ENCODE measurements around the gene CCSAP. TPM values are rescaled to one million over a fixed set of nuclear protein-coding genes. Genes with fewer than 3 reads are reported as not detected.

CCSAP gene
- total and polyA plus RNA-seq, 2 experiments from 2014 or later = 2.7 to 12.0 TPM

GRCh38 chr1:229298887-229299503 is 43.9 kb downstream of the CCSAP start:
- Histone ChIP-seq H3K36me3 (replicated peaks; ENCODE audit: insufficient read depth, low read depth) (no peaks in the 10 kb centered on the region), H3K79me2 (no peaks in the 10 kb centered on the region), H3K4me3 (no peak overlapping the region), H3K4me2 (no peak overlapping the region), H4K20me1 (ENCODE audit: insufficient read depth, poor library complexity, severe bottlenecking) (no peaks in the 10 kb centered on the region), H3K4me1 (ENCODE audit: insufficient read depth) (peaks cover 13% of the 10 kb centered on the region), H3K9me3 (ENCODE audit: low read depth) (no peaks in the 10 kb centered on the region), H3K9me2 (replicated peaks; ENCODE audit: insufficient read depth) (no peaks in the 10 kb centered on the region), H3K27ac (peak overlapping the region; percentile 42), H3K27me3 (no peaks in the 10 kb centered on the region), H2AFZ (no peak overlapping the region)
- WGBS (ENCODE audit: low lambda C conversion rate, missing lambda C conversion rate) = 81% methylated on average over 5 of the region's 5 CpGs
- TF ChIP-seq EZH2phosphoT487 (IDR thresholded peaks at IDR 0.05; ENCODE audit: low read depth, severe bottlenecking, unreplicated experiment) (no peak), CTCF (IDR thresholded peaks at IDR 0.05; ENCODE audit: poor library complexity) (no peak), EZH2 (IDR thresholded peaks at IDR 0.05; ENCODE audit: borderline replicate concordance) (no peak)
- DNase-seq (ENCODE audit: low spot score) = peak; percentile 77

- Histone ChIP-seq H3K79me2 (no peaks in the 10 kb centered on the region), H3K9me2 (replicated peaks; ENCODE audit: insufficient read depth) (no peaks in the 10 kb centered on the region), H3K4me3 (no peak overlapping the region), H3K36me3 (replicated peaks; ENCODE audit: insufficient read depth, low read depth) (no peaks in the 10 kb centered on the region), H3K4me1 (ENCODE audit: insufficient read depth) (peaks cover 13% of the 10 kb centered on the region), H3K9me3 (ENCODE audit: low read depth) (no peaks in the 10 kb centered on the region), H4K20me1 (ENCODE audit: insufficient read depth, poor library complexity, severe bottlenecking) (no peaks in the 10 kb centered on the region), H3K4me2 (no peak overlapping the region), H3K27me3 (no peaks in the 10 kb centered on the region), H3K27ac (peak overlapping the region; percentile 42), H2AFZ (no peak overlapping the region)
- TF ChIP-seq EZH2phosphoT487 (IDR thresholded peaks at IDR 0.05; ENCODE audit: low read depth, severe bottlenecking, unreplicated experiment) = no peak
- no peak for TF ChIP-seq EZH2 (IDR thresholded peaks at IDR 0.05; ENCODE audit: borderline replicate concordance)
- TF ChIP-seq CTCF (IDR thresholded peaks at IDR 0.05; ENCODE audit: poor library complexity) = no peak
- no peak for DNase-seq (ENCODE audit: low spot score)
Measured at GRCh38 chr1:229298420-229298819, 44.4 kb downstream of the CCSAP start.

DNA sequence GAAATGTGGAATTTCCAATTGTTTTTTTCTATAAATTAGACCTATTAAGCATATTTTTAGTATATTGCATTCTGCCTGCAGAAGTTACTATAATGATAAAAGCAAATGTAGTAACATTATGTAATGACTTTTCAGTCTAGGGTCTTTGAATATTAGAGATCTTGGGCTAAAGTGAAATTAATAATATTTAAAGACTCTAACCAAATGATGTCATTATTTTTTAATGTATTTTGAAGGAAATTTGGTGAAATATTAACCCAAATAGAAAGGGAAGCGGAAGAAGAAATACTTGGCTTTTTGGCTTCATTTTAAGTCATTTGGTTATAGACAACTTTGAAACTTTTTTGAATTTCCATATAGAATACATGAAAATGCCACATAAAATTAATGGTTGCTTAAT is 45.1 kb downstream of the CCSAP start:
- no peaks in the 10 kb centered on the region for H3K27me3 ChIP-seq
- no peaks in the 10 kb centered on the region for H3K9me3 ChIP-seq (ENCODE audit: low read depth)
- H3K36me3 ChIP-seq (replicated peaks; ENCODE audit: insufficient read depth, low read depth) = no peaks in the 10 kb centered on the region
- peaks cover 3% of the 10 kb centered on the region for H3K79me2 ChIP-seq
- H3K4me3 ChIP-seq = no peak overlapping the region
- 97% methylated on average over 1 of the region's 1 CpG for WGBS (ENCODE audit: low lambda C conversion rate, missing lambda C conversion rate)
- no peaks in the 10 kb centered on the region for H3K9me2 ChIP-seq (replicated peaks; ENCODE audit: insufficient read depth)
- H3K27ac ChIP-seq = no peak overlapping the region
- TF ChIP-seq EZH2phosphoT487 (IDR thresholded peaks at IDR 0.05; ENCODE audit: low read depth, severe bottlenecking, unreplicated experiment) = no peak
- TF ChIP-seq EZH2 (IDR thresholded peaks at IDR 0.05; ENCODE audit: borderline replicate concordance) = no peak
- no peak for TF ChIP-seq CTCF (IDR thresholded peaks at IDR 0.05; ENCODE audit: poor library complexity)
- H3K4me1 ChIP-seq (ENCODE audit: insufficient read depth) = peaks cover 13% of the 10 kb centered on the region
- DNase-seq (ENCODE audit: low spot score) = no peak
- no peak overlapping the region for H3K4me2 ChIP-seq
- H2AFZ ChIP-seq = no peak overlapping the region
- no peaks in the 10 kb centered on the region for H4K20me1 ChIP-seq (ENCODE audit: insufficient read depth, poor library complexity, severe bottlenecking)
